Measurements from ENCODE around the gene PTGDS. TPM values are rescaled to one million over a fixed set of nuclear protein-coding genes. Genes with fewer than 3 reads are reported as not detected.

The PTGDS gene
- total RNA-seq, 2 experiments from 2014 or later, result 1.3 to 3.3 TPM

DNA sequence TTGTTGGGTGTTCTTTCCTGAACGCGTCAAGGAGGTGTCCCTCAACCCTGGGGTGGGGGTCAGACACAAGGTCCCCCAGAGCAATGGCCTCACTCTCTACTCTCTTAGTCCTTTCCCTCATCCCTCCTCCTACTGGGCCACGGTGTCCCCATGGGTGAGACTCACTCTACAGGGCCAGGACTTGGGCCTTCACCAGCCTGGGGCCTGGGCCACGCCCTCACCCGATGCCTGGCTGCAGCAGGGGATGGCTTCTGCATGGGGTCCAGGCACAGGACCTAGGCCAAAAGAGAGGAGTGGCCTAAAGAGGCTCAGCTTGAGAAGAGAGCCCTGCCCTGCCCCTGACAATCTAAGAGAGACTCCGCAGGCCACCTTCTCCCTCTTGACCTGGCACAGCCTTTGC lies 19.4 kb upstream of the PTGDS start:
- H3K4me3 Mint-ChIP-seq, result no peak overlapping the region
- DNase-seq, result no peak
- H3K4me1 Mint-ChIP-seq, result peaks cover 6% of the 10 kb centered on the region
- peaks cover 7% of the 10 kb centered on the region for H3K9me3 Mint-ChIP-seq
- no peak for ATAC-seq (ENCODE audit: low read depth)
- H3K27me3 Mint-ChIP-seq, result no peaks in the 10 kb centered on the region
- POLR2A ChIA-PET, result no interaction called here
- H3K36me3 Mint-ChIP-seq, result peaks cover 3% of the 10 kb centered on the region
- H3K27ac Mint-ChIP-seq, result no peak overlapping the region

DNA sequence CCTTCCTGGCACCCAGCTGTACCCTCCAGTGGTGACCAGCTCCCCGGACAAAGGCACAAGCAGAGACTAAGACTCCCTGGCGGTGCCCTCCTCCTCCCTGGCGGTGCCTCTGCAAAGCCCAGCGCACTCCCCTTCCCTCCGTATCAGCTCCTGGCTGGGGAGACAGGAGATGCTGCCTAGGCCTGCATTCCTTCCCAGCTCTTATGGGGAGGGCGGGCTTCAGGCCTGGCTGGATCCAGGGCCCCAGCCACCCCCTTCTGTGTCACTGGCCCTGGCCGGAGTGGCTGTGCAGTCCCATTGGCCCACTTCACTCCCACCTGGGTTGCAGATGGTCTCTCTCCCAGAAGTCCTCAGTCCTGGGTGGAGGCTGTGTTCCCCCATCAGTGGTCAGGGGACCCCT lies 18.8 kb upstream of the PTGDS start:
- peaks cover 9% of the 10 kb centered on the region for H3K4me1 Mint-ChIP-seq
- H3K9me3 Mint-ChIP-seq, result peaks cover 7% of the 10 kb centered on the region
- POLR2A ChIA-PET, result no interaction called here
- no peak overlapping the region for H3K27ac Mint-ChIP-seq
- peaks cover 3% of the 10 kb centered on the region for H3K36me3 Mint-ChIP-seq
- H3K27me3 Mint-ChIP-seq, result no peaks in the 10 kb centered on the region
- no peak for DNase-seq
- no peak for ATAC-seq (ENCODE audit: low read depth)
- no peak overlapping the region for H3K4me3 Mint-ChIP-seq

DNA sequence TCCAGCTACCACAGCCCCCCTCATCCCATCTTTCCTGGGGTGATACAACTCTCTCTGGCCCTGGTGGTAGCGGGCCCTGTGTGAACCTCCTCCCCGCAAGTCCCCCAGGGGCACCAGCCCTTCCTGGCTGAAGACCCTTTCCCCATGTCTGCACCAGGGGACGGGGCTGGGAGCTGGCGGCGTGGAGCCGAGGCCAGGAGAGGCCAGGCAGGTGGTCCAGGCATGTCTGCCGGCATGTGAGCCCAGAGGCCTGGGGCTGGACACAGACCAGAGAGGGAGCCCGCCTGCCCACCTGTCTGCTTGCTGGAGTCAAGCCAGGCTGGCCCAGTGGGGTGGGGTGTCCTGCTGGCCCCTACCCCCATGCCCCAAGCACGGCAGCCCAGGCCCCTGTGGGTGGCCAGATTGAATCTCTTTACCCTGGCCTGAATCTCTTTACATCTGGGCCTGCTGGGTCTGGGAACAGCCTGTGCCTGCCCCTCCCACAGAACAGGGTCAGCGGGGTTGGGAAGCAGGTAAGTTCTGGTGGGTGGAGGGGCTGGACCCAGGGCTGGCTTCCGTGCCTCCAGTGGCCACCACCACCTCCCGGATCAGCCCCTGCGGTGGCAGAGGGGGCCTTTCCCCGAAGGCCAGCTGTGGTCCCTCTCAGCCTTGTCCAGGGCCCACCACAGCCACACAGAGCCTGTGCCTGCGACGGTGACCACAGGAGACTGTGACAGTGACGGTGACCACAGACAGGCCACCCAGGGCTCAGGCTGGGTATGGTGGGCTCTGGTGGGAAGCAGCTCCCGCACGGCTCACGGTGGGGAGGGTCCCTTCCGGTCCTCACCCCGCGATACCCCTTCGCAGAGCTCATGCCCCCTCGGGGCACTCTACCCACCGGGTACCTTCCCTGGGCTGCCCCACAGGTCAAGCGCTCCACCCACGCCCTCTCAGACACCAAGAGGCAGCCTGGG lies 18.1 kb upstream of the PTGDS start:
- ATAC-seq (ENCODE audit: low read depth) (no peak), DNase-seq (no peak)
- Mint-ChIP-seq H3K27ac (peak overlapping the region; percentile 58), H3K4me3 (no peak overlapping the region), H3K27me3 (no peaks in the 10 kb centered on the region), H3K36me3 (peaks cover 3% of the 10 kb centered on the region), H3K9me3 (peaks cover 7% of the 10 kb centered on the region), H3K4me1 (peaks cover 9% of the 10 kb centered on the region)
- POLR2A ChIA-PET, result interaction anchor here (1.7 kb wide), 1 partner anchor 9 kb away, joined by 5 read pairs; no protein-coding TSS in a partner anchor

DNA sequence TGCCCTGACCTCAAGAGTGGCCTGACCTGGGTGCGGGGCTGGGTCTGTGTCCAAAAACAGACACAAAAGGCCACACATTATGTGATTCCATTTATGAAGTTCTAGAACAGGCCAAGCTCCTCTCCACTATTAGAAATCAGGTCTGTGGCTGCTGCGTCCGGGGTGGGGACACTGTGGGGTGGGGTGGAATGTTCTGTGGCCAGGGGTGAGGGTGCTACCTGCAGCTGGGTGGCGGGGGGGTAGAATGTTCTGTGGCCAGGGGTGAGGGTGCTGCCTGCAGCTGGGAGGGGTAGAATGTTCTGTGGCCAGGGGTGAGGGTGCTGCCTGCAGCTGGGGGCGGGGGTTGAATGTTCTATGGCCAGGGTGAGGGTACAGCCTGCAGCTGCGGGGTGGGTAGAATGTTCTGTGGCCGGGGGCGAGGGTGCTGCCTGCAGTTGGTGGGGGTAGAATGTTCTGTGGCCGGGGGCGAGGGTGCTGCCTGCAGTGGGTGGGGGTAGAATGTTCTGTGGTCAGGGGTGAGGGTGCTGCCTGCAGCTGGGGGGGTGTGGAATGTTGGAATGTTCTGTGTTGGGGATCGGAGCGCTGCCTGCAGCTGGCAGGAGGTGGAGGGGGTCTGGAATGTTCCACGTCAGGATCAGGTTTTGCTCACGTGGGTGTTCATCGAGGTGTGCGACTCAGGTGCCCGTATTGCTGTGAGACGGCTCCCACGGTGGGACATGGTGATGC lies 16.9 kb upstream of the PTGDS start:
- ATAC-seq (ENCODE audit: low read depth), result peak; percentile 57
- no peak for DNase-seq
- H3K4me3 Mint-ChIP-seq, result peak overlapping the region; percentile 39

DNA sequence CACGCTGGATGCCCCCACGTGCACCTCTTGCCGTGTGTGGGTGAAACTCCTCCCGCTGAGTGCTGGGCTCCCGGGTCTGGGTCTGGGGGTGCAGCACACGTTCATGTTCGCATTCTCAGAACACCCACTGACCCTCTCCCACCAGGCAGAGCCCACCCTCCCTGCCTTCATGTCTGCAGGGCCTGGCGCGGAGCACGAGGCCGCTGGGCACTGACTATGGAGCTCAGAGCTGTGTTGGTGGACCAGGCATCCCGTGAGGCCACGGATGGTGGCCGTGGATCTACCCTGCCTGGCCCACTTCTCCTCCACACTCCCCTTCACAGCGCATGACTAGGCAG lies 16.4 kb upstream of the PTGDS start:
- H3K9me3 Mint-ChIP-seq, result peaks cover 7% of the 10 kb centered on the region
- H3K4me1 Mint-ChIP-seq, result peaks cover 12% of the 10 kb centered on the region
- peaks cover 2% of the 10 kb centered on the region for H3K27me3 Mint-ChIP-seq
- H3K27ac Mint-ChIP-seq, result no peak overlapping the region
- DNase-seq (no peak), ATAC-seq (ENCODE audit: low read depth) (no peak)
- POLR2A ChIA-PET, result interaction anchor here (2.0 kb wide), 1 partner anchor 33 kb away, joined by 4 read pairs; no protein-coding TSS in a partner anchor
- H3K4me3 Mint-ChIP-seq, result no peak overlapping the region
- peaks cover 3% of the 10 kb centered on the region for H3K36me3 Mint-ChIP-seq

More for the DNA sequence above, 16.9 kb upstream of the PTGDS start:
- Mint-ChIP-seq H3K27ac (peak overlapping the region; percentile 83), H3K9me3 (peaks cover 7% of the 10 kb centered on the region), H3K36me3 (peaks cover 3% of the 10 kb centered on the region), H3K27me3 (no peaks in the 10 kb centered on the region), H3K4me1 (peaks cover 9% of the 10 kb centered on the region)
- POLR2A ChIA-PET, result interaction anchor here (1.7 kb wide), 1 partner anchor 10 kb away, joined by 5 read pairs; no protein-coding TSS in a partner anchor

DNA sequence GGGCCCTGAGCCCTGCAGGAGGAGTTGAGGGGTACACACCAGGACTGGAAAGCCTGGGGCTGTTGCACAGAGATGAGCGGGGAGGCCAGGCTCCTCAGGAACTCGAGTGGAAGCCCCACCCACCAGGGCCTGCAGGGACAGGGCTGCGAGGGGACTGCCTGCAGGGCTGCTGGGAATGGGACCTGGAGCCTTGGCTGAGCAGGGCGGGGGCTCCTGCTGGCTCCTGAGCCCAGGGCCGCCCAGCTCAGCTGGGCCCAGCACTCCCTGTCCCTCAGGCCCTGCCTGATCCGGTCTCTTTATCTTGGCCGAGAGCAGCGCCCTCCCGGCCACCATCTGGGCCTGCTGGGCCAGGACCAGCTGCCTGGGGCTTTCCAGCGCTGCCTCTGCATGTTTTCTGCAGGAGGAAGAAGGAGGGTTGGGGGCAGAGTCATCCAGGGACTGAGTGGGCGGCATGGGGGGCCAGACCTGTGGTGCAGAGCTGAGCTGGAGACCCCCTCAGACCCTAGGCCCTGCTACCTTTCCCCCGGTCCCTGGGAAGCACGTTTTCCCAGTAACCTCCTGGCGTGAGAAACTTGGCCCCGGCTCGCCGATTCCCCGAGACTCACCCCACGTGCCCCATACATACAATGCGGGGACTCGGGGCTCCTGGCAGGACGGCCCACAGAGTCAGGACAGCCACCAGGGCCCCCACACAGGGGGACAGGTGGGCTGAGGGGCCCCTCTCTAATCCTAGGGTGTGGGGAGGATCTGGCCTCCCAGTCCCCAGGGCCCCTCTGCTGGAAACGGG lies 15.8 kb upstream of the PTGDS start:
- H3K27me3 Mint-ChIP-seq, result peaks cover 2% of the 10 kb centered on the region
- ATAC-seq (ENCODE audit: low read depth), result no peak
- H3K4me1 Mint-ChIP-seq, result peaks cover 18% of the 10 kb centered on the region
- peaks cover 3% of the 10 kb centered on the region for H3K36me3 Mint-ChIP-seq
- peaks cover 6% of the 10 kb centered on the region for H3K9me3 Mint-ChIP-seq
- H3K27ac Mint-ChIP-seq, result no peak overlapping the region
- DNase-seq, result no peak
- POLR2A ChIA-PET, result interaction anchor here (2.0 kb wide), 1 partner anchor 32 kb away, joined by 4 read pairs; no protein-coding TSS in a partner anchor
- no peak overlapping the region for H3K4me3 Mint-ChIP-seq

DNA sequence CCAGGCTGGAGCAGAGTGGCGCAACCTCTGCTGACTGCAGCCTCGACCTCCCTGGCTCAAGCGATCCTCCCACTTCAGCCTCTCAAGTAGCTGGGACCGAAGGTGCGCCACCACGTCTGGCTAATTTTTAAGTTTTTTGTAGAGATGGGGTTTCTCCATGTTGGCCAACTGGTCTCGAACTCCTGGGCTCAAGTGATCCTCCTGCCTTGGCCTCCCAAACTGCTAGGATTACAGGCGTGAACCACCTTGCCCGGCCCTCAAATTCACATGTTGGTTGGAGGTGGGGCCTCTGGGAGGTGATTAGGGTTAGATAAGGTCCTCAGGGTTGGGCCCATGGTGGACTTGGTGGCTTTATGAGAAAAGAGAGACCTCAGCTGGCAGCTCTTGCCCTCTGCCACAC lies 15.1 kb upstream of the PTGDS start:
- H3K27ac Mint-ChIP-seq, result no peak overlapping the region
- peaks cover 19% of the 10 kb centered on the region for H3K4me1 Mint-ChIP-seq
- H3K36me3 Mint-ChIP-seq, result no peaks in the 10 kb centered on the region
- H3K4me3 Mint-ChIP-seq, result no peak overlapping the region
- ATAC-seq (ENCODE audit: low read depth) (no peak), DNase-seq (no peak)
- H3K9me3 Mint-ChIP-seq, result peaks cover 2% of the 10 kb centered on the region
- peaks cover 2% of the 10 kb centered on the region for H3K27me3 Mint-ChIP-seq
- POLR2A ChIA-PET, result interaction anchor here (2.0 kb wide), 1 partner anchor 31 kb away, joined by 4 read pairs; no protein-coding TSS in a partner anchor

DNA sequence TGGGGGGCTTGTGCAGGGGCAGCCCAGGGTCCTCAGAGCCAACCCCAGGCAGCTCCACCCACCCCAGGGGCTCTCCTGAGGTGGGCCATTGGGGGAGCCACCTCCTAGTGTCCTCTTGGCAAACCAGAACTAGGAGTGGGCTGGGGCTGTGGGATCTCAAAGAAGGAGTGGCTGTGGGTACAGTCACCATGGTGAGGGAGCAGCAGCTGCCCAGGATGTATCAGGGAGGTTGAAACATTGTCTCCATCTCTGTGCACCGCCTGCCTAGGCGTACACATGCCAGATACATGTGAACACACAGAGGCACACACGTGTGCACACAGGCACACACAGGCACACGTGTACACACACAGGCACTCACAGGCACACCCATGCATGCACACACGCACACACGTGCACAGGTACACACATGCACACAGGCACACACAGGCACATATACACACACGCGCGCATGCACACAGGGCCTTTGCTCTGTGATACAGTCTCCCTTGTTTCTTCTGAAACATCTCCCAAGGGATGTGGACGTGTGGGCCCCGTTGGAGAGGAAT lies 14.5 kb upstream of the PTGDS start:
- H3K4me1 Mint-ChIP-seq, result peaks cover 19% of the 10 kb centered on the region
- no peaks in the 10 kb centered on the region for H3K9me3 Mint-ChIP-seq
- H3K4me3 Mint-ChIP-seq, result no peak overlapping the region
- peaks cover 3% of the 10 kb centered on the region for H3K27me3 Mint-ChIP-seq
- H3K36me3 Mint-ChIP-seq, result no peaks in the 10 kb centered on the region
- POLR2A ChIA-PET, result interaction anchor here (0.5 to 2.0 kb wide), 2 partner anchors 30 to 31 kb away, joined by 3 to 4 read pairs; no protein-coding TSS in a partner anchor
- DNase-seq (no peak), ATAC-seq (ENCODE audit: low read depth) (no peak)
- no peak overlapping the region for H3K27ac Mint-ChIP-seq

DNA sequence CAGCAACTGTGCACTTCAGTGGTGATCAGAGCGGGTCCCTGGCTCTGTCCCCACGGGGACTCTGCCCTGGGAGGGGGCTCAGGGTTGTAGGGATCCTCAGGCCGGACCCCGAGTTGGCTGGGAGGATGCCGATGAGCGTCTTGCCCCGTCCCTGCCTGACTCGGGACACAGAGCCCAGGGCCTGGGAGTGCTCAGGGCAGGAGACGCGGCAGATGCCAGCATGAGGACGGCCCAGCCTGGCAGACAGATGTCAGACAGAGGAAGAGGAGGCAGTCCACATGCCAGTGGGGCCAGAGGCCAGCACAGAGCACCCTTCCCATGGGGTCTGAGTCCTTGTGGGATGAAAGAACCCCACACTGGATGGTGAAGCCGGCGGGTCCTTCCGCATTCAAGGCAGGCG lies 14.0 kb upstream of the PTGDS start:
- H3K27ac Mint-ChIP-seq, result no peak overlapping the region
- peaks cover 19% of the 10 kb centered on the region for H3K4me1 Mint-ChIP-seq
- H3K36me3 Mint-ChIP-seq, result no peaks in the 10 kb centered on the region
- no peak for DNase-seq
- H3K4me3 Mint-ChIP-seq, result no peak overlapping the region
- H3K9me3 Mint-ChIP-seq, result no peaks in the 10 kb centered on the region
- POLR2A ChIA-PET, result interaction anchor here (0.5 kb wide), 1 partner anchor 29 kb away, joined by 3 read pairs; no protein-coding TSS in a partner anchor
- H3K27me3 Mint-ChIP-seq, result peaks cover 3% of the 10 kb centered on the region
- ATAC-seq (ENCODE audit: low read depth), result no peak

DNA sequence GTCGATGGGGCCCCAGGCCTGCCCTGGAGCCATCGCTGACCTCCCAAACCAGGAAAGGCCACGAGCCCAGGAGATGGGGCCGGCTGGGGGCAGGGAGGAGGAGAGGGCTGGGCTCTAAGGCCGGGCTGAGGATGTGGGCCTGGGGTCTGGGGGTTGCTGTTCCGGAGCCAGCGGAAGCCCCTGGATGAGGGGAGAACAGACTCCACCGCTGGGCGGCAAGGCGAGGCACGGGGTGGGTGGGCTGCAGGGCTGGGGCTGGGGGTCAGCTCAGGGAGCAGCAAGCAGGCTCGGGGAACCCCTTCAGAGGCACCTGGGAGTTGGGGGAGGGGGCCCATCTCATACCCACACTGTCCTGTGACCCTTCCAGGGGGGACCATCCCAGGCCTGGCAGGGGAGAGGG lies 13.6 kb upstream of the PTGDS start:
- DNase-seq (no peak), ATAC-seq (ENCODE audit: low read depth) (no peak)
- Mint-ChIP-seq H3K4me1 (peaks cover 19% of the 10 kb centered on the region), H3K27ac (no peak overlapping the region), H3K36me3 (no peaks in the 10 kb centered on the region), H3K9me3 (no peaks in the 10 kb centered on the region), H3K27me3 (peaks cover 3% of the 10 kb centered on the region), H3K4me3 (no peak overlapping the region)
- POLR2A ChIA-PET, result interaction anchor here (0.5 kb wide), 1 partner anchor 29 kb away, joined by 3 read pairs; no protein-coding TSS in a partner anchor

DNA sequence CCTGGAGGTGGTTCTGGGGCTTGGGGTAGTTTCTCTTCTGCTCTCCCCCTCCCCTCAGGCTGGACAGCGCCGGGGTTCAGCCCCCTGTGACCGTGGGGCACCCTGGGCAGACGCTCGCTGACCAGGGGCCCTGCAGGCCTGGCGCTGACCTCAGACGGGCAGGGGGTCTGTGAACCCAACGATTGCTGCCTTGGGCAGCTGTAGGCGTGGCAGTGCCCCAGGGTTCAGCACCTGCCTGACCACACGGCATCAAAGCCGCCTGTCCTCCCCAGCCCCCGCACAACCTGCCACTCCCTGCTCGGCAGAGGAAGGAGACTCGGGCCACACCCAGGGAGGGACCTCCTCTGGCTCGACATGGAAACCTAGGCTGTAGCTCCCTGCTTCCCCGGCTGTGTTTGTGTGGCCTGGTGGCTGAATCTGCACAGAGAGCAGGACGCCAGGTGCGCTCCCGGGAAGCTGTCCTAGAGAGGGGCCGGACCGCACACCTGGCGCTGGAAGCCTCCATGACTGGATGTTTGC lies 13.1 kb upstream of the PTGDS start:
- ATAC-seq (ENCODE audit: low read depth), result no peak
- peaks cover 19% of the 10 kb centered on the region for H3K4me1 Mint-ChIP-seq
- POLR2A ChIA-PET, result interaction anchor here (1.4 to 2.3 kb wide), 2 partner anchors 14 kb away, joined by 3 to 8 read pairs; no protein-coding TSS in a partner anchor

DNA sequence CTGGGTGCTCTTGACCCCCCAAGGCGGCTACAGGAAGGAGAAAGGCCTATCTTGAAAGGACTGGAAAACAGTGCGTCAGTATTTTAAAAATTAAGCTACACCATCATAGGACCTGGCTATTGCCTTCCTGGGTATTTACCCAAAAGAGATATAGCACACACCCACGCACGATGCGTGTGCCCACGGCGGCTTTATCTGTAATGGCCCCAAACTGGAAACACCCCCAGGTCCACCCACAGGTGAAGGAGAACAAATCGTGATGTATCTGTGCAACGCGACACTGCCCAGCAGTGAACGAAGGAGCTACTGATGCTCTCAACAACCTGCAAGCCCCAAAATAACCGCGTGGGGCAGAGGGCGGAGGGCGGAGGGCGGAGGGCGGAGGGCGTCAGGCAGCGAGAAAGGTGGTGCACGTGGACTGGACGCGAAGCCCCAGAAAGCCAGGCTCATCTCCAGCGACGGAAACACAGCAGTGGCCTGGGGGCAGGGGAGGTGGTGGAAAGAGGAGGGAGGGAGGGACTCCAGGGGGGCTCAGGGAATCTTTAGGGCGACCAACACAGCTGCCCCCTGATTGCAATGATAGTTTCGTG lies 12.4 kb upstream of the PTGDS start:
- Mint-ChIP-seq H3K27me3 (peaks cover 3% of the 10 kb centered on the region), H3K4me1 (peaks cover 19% of the 10 kb centered on the region), H3K4me3 (no peak overlapping the region), H3K27ac (no peak overlapping the region), H3K9me3 (no peaks in the 10 kb centered on the region), H3K36me3 (no peaks in the 10 kb centered on the region)
- no peak for DNase-seq
- POLR2A ChIA-PET, result interaction anchor here (0.7 to 2.3 kb wide), 3 partner anchors 14 to 80 kb away, joined by 3 to 8 read pairs (median 4); no protein-coding TSS in a partner anchor
- ATAC-seq (ENCODE audit: low read depth), result no peak

More for the DNA sequence above, 13.1 kb upstream of the PTGDS start:
- Mint-ChIP-seq H3K9me3 (no peaks in the 10 kb centered on the region), H3K27ac (no peak overlapping the region), H3K36me3 (no peaks in the 10 kb centered on the region), H3K4me3 (no peak overlapping the region), H3K27me3 (peaks cover 3% of the 10 kb centered on the region)
- no peak for DNase-seq
